Activated T-cell treated with anti-CD3 and anti-CD28 coated beads, Interleukin-2, amount 50 U/mL, for 72 hours (primary cell): ENCODE measurements around the gene UBL4A. TPM values are rescaled to one million over a fixed set of nuclear protein-coding genes. Genes with fewer than 3 reads are reported as not detected.

ENCODE experiments used
- ATAC-seq, 2 donors: fragments of 150-1000 bp; cut with Tn5 transposase; replicated peaks in 1 of 2; 2 replicates each; pipeline ENCODE4 v1.10.0; 2021; ENCODE audit warnings: moderate library complexity in 2 of 2, mild to moderate bottlenecking in 1 of 2
- DNase-seq, 2 donors: peaks; one replicate each; pipeline ENCODE4 v3.0.0; 2021 to 2022; ENCODE audit warnings: mixed read lengths in 1 of 2
- H3K27ac Mint-ChIP-seq: one replicate; pipeline ENCODE4 v1.8.0; 2022; ENCODE audit warnings: mild to moderate bottlenecking, moderate library complexity, mixed read lengths
- H3K27me3 Mint-ChIP-seq: one replicate; pipeline ENCODE4 v1.8.0; 2022; ENCODE audit warnings: low read depth, mixed read lengths
- H3K36me3 Mint-ChIP-seq, 2 donors: one replicate each; pipeline ENCODE4 v1.8.0; 2022; ENCODE audit warnings: mixed read lengths in 2 of 2, mild to moderate bottlenecking in 1 of 2; ENCODE audit not compliant: insufficient read depth in 2 of 2
- H3K4me1 Mint-ChIP-seq: one replicate; pipeline ENCODE4 v1.8.0; 2022; ENCODE audit warnings: low read depth, mixed read lengths
- H3K4me3 Mint-ChIP-seq, 2 donors: one replicate each; pipeline ENCODE4 v1.8.0; 2022; ENCODE audit warnings: mild to moderate bottlenecking in 2 of 2, mixed read lengths in 2 of 2, moderate library complexity in 2 of 2
- H3K9me3 Mint-ChIP-seq, 2 donors: one replicate each; pipeline ENCODE4 v1.8.0; 2022; ENCODE audit warnings: mixed read lengths in 2 of 2
- total RNA-seq, 2 donors: library from RNA; stranded (reverse); gene quantifications; one replicate each; pipeline ENCODE4 v1.2.3, GENCODE V29; 2022

The UBL4A gene
- total RNA-seq, 2 donors from 2014 or later = 45.0 to 53.5 TPM

DNA sequence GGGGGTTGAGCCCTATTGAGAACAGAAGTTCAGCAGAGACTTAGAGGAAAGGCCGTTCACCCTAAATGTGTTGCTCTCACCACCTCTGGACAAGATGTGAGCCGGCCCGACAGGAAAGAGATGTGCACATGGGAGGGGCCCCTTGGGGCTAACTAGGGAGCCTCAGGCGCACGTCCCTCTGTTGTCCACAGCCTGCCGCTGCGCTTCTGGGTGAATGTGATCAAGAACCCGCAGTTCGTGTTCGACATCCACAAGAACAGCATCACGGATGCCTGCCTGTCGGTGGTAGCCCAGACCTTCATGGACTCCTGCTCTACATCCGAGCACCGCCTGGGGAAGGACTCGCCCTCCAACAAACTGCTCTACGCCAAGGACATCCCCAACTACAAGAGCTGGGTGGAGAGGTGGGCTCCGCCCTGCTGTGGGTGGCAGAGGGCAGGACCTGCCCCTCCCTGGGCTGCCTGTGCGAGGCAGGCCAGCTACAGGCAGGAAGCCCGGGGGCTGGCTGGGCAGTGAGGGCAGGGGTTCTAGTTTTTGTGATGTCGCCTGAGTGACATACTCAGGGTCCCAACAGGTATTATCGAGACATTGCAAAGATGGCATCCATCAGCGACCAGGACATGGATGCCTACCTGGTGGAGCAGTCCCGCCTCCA is 15.4 kb downstream of the UBL4A start:
- Mint-ChIP-seq H3K36me3 (peaks cover 0 to 2% of the 10 kb centered on the region in 2 donors), H3K27ac (no peak overlapping the region), H3K27me3 (no peaks in the 10 kb centered on the region), H3K4me3 (no peak overlapping the region), H3K4me1 (no peaks in the 10 kb centered on the region), H3K9me3 (no peaks in the 10 kb centered on the region)
- DNase-seq (no peak), ATAC-seq (no peak)

DNA sequence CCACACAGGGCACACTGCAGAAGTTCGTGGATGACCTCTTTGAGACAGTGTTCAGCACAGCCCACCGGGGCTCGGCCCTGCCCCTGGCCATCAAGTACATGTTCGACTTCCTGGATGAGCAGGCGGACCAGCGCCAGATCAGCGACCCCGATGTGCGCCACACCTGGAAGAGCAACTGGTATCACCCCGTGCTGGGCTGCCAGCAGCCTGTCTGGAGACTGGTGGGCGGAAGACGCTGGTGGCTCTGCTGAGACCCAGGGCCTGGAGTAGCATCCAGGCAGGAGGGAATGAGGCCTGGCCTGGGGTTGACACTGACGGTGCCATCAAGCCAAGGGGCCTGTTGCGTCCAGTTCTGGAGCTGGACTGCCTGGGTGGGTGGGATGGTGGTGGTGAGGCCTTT is 16.0 kb downstream of the UBL4A start:
- H3K27ac Mint-ChIP-seq = no peak overlapping the region
- no peaks in the 10 kb centered on the region for H3K9me3 Mint-ChIP-seq
- ATAC-seq = no peak
- H3K27me3 Mint-ChIP-seq = no peaks in the 10 kb centered on the region
- H3K36me3 Mint-ChIP-seq = peaks cover 0 to 2% of the 10 kb centered on the region in 2 donors
- no peak overlapping the region for H3K4me3 Mint-ChIP-seq
- DNase-seq = no peak
- H3K4me1 Mint-ChIP-seq = no peaks in the 10 kb centered on the region

DNA sequence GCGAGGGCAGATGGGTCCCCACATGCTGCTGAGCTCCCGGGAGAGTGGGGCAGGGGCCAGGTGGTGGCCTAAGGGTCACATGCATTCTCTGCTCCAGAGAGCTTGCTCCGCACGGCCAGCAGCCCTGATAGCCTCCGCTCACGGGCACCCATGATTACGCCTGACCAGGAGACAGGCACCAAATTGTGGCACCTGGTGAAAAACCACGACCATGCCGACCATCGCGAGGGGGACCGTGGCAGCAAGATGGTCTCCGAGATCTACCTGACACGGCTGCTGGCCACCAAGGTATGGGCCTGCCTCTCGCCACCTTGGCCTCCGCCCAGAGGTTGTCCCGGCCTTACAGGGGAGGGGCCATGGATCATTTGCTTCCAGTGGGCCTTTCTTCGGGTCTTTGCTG is 16.5 kb downstream of the UBL4A start:
- Mint-ChIP-seq H3K27ac (no peak overlapping the region), H3K4me3 (no peak overlapping the region), H3K36me3 (peaks cover 0 to 2% of the 10 kb centered on the region in 2 donors), H3K9me3 (no peaks in the 10 kb centered on the region), H3K27me3 (no peaks in the 10 kb centered on the region), H3K4me1 (no peaks in the 10 kb centered on the region)
- ATAC-seq = no peak
- no peak for DNase-seq

DNA sequence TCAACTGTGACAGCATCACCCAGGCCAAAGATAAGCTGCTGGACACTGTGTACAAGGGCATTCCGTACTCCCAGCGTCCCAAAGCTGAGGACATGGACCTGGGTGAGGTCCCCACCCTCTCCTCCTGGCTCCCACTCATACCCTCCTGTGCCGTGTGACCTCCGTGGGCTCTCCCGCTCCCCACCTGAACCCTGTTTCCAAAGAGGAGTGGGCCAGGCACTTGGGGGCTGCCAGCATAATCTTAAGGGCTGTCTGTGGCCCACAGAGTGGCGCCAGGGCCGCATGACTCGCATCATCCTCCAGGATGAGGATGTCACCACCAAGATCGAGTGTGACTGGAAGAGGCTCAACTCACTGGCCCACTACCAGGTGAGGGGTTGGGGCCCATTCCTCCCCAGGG is 17.3 kb downstream of the UBL4A start:
- no peaks in the 10 kb centered on the region for H3K4me1 Mint-ChIP-seq
- ATAC-seq = no peak
- DNase-seq = no peak
- H3K27ac Mint-ChIP-seq = no peak overlapping the region
- H3K36me3 Mint-ChIP-seq = peaks cover 0 to 2% of the 10 kb centered on the region in 2 donors
- H3K4me3 Mint-ChIP-seq = no peak overlapping the region
- no peaks in the 10 kb centered on the region for H3K27me3 Mint-ChIP-seq
- no peaks in the 10 kb centered on the region for H3K9me3 Mint-ChIP-seq

DNA sequence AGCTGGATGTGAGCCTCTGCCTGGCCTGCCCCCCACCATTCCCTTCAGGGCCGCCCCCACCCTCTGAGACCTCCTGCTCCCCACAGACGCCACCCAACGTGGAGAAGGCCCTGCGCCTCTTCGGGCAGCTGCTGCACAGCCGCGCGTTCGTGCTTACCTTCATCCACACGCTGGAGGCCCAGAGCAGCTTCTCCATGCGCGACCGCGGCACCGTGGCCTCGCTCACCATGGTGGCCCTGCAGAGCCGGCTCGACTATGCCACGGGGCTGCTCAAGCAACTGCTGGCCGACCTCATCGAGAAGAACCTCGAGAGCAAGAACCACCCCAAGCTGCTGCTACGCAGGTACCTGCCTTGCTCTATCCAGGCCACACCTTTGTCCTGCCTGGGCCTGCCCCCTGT is 18.2 kb downstream of the UBL4A start:
- Mint-ChIP-seq H3K4me3 (no peak overlapping the region), H3K27ac (no peak overlapping the region), H3K27me3 (no peaks in the 10 kb centered on the region), H3K36me3 (peaks cover 0 to 2% of the 10 kb centered on the region in 2 donors), H3K9me3 (no peaks in the 10 kb centered on the region), H3K4me1 (no peaks in the 10 kb centered on the region)
- DNase-seq = no peak
- no peak for ATAC-seq

DNA sequence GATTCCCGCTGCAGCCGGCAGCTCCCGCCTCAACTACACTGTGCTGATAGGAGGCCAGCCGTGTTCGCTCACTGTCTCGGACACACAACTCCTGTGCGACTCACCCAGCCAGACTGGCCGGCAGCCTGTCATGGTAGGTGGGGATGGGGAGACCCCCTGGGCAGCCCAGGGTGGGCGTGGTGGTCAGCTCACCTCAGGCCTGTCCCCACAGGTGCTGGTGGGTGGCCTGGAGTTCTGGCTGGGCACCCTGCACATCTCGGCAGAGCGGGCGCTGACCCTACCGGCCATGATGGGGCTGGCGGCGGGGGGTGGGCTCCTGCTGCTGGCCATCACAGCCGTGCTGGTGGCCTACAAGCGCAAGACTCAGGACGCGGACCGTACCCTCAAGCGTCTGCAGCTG is 18.9 kb downstream of the UBL4A start:
- H3K27me3 Mint-ChIP-seq = no peaks in the 10 kb centered on the region
- H3K4me3 Mint-ChIP-seq = no peak overlapping the region
- no peaks in the 10 kb centered on the region for H3K4me1 Mint-ChIP-seq
- ATAC-seq = no peak
- DNase-seq = no peak
- peaks cover 0 to 2% of the 10 kb centered on the region in 2 donors for H3K36me3 Mint-ChIP-seq
- no peaks in the 10 kb centered on the region for H3K9me3 Mint-ChIP-seq
- H3K27ac Mint-ChIP-seq = no peak overlapping the region

DNA sequence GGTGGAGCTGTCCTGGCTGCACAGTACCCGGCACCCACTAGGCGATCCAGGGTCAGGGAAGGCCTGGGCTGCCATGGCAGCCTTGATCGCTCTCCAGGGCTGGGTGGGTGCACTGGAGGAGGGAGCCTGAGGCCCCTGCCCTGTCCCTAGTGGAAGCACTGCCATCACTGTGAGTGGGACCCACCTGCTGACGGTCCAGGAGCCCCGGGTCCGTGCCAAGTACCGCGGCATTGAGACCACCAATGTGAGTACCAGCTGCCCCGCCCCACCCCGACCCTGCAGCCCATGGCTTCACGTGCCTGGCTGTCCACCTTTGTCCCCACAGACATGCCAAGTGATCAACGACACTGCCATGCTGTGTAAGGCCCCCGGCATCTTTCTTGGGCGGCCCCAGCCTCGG is 19.5 kb downstream of the UBL4A start:
- no peak overlapping the region for H3K4me3 Mint-ChIP-seq
- no peaks in the 10 kb centered on the region for H3K27me3 Mint-ChIP-seq
- peaks cover 0 to 2% of the 10 kb centered on the region in 2 donors for H3K36me3 Mint-ChIP-seq
- no peak overlapping the region for H3K27ac Mint-ChIP-seq
- H3K4me1 Mint-ChIP-seq = no peaks in the 10 kb centered on the region
- DNase-seq (no peak), ATAC-seq (no peak)
- H3K9me3 Mint-ChIP-seq = no peaks in the 10 kb centered on the region

DNA sequence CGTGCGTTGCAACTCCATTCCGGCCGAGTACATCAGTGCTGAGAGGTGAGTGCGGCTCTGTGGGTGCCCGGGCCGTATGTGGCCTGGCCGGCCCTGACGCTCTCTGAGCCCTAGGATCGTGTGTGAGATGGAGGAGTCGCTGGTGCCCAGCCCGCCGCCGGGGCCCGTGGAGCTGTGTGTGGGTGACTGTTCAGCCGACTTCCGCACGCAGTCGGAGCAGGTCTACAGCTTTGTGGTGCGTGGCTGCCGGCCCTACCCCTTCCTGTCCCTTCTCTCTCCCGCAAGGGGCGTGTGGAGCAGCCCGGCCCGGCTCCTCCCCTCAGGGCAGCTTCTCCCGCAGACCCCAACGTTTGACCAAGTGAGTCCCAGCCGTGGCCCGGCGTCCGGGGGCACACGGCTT is 20.4 kb downstream of the UBL4A start:
- H3K27me3 Mint-ChIP-seq = no peaks in the 10 kb centered on the region
- H3K36me3 Mint-ChIP-seq = peaks cover 1 to 7% of the 10 kb centered on the region in 2 donors
- H3K4me1 Mint-ChIP-seq = no peaks in the 10 kb centered on the region
- ATAC-seq = no peak
- no peaks in the 10 kb centered on the region for H3K9me3 Mint-ChIP-seq
- H3K4me3 Mint-ChIP-seq = no peak overlapping the region
- H3K27ac Mint-ChIP-seq = no peak overlapping the region
- DNase-seq = no peak

DNA sequence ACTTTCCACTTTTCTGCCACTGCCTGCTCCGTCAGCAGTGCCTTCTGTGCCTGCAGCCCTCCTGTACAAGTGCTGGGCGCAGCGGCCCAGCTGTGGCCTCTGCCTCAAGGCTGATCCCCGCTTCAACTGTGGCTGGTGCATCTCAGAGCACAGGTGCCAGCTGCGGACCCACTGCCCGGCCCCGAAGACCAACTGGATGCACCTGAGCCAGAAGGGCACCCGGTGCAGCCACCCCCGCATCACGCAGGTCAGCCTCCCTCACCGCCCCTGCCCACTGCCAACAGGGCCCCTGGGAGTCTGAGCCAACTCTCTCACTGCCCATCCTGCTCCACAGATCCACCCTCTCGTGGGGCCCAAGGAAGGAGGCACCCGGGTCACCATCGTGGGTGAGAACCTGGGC is 20.8 kb downstream of the UBL4A start:
- Mint-ChIP-seq H3K36me3 (peaks cover 1 to 7% of the 10 kb centered on the region in 2 donors), H3K27ac (no peak overlapping the region), H3K9me3 (no peaks in the 10 kb centered on the region), H3K27me3 (no peaks in the 10 kb centered on the region), H3K4me1 (no peaks in the 10 kb centered on the region), H3K4me3 (no peak overlapping the region)
- DNase-seq (no peak), ATAC-seq (no peak)

DNA sequence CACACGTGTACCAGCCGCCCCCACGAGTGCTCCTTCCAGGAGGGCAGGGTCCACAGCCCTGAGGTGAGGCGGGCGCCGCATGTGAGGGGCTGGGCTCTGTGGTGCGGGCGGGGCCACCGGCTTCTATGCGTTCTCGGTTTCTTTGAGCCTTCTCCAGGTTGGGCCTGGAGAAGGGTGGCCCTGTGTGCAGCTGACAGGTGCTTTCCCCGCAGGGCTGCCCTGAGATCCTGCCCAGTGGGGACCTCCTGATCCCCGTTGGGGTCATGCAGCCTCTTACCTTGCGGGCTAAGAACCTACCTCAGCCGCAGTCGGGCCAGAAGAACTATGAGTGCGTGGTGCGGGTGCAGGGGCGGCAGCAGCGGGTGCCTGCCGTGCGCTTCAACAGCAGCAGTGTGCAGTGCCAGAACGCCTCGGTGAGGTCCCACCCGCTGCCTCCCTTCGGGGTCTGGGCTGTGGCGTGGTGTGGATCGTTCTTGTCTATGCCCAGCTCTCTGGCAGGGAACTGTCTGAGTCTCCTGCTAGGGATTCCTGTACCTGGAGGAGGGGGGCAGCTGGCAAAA is 21.5 kb downstream of the UBL4A start:
- Mint-ChIP-seq H3K4me3 (no peak overlapping the region), H3K4me1 (no peaks in the 10 kb centered on the region)

DNA sequence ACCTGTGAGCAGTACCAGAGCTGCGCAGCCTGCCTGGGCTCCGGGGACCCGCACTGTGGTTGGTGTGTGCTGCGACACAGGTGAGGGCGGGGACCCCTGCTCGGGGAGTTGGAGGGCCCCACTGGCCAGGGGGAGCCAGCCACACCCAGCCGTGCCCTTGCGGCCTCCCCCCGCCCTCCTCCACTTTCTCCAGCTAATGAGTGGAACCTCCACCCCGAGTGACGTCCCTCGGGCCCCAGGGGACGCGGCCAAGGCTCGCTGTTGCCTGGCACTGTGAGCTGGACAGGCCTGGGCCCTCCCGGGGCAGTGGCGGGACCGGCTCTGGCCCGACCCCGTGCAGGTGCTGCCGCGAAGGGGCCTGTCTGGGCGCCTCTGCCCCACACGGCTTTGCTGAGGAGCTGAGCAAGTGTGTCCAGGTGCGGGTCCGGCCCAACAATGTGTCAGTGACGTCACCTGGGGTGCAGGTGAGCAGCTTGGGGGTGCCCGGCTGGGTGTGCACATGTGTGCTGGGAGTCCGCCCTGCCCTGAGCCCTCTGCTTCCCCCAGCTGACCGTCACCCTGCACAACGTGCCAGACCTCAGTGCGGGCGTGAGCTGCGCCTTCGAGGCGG is 22.7 kb downstream of the UBL4A start:
- ATAC-seq = no peak

More for the DNA sequence above, 21.5 kb downstream of the UBL4A start:
- ATAC-seq = no peak
- Mint-ChIP-seq H3K27me3 (no peaks in the 10 kb centered on the region), H3K9me3 (no peaks in the 10 kb centered on the region), H3K36me3 (peaks cover 1 to 7% of the 10 kb centered on the region in 2 donors), H3K27ac (no peak overlapping the region)
- no peak for DNase-seq

DNA sequence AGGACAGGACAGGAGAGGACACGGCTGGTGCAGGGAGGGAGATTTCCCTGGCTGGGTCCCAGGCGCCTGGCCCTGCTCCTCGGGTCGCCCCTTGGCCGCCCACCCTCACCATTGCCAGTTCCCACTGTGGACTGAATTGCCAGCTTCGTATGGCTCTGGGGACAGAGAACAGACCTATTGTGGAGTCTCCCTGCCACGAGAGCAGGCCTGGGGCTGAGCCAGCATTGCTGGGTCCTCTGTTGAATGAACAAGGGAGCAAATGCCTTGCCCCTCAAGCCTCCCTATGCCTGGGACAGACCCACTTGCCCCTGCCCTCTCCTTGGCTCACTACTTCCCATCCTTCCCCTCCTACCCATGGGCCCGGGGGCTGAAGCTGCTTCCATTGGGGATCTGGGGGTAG is 24.0 kb downstream of the UBL4A start:
- no peak overlapping the region for H3K27ac Mint-ChIP-seq
- peaks cover 4% of the 10 kb centered on the region for H3K4me1 Mint-ChIP-seq
- peaks cover 3 to 8% of the 10 kb centered on the region in 2 donors for H3K36me3 Mint-ChIP-seq
- H3K27me3 Mint-ChIP-seq = no peaks in the 10 kb centered on the region
- no peaks in the 10 kb centered on the region for H3K9me3 Mint-ChIP-seq
- DNase-seq (no peak), ATAC-seq (no peak)
- no peak overlapping the region for H3K4me3 Mint-ChIP-seq

More for the DNA sequence above, 22.7 kb downstream of the UBL4A start:
- Mint-ChIP-seq H3K27me3 (no peaks in the 10 kb centered on the region), H3K36me3 (peaks cover 1 to 6% of the 10 kb centered on the region in 2 donors), H3K4me3 (no peak overlapping the region), H3K9me3 (no peaks in the 10 kb centered on the region), H3K27ac (no peak overlapping the region), H3K4me1 (peaks cover 4% of the 10 kb centered on the region)
- no peak for DNase-seq

DNA sequence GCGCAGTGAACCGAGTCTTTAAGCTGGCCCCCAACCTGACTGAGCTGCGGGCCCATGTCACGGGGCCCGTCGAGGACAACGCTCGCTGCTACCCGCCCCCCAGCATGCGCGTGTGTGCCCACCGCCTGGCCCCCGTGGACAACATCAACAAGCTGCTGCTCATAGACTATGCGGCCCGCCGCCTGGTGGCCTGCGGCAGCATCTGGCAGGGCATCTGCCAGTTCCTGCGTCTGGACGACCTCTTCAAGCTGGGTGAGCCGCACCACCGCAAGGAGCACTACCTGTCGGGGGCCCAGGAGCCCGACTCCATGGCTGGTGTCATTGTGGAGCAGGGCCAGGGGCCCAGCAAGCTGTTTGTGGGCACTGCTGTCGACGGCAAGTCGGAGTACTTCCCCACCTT is 26.1 kb downstream of the UBL4A start:
- DNase-seq (no peak), ATAC-seq (no peak)
- Mint-ChIP-seq H3K9me3 (no peaks in the 10 kb centered on the region), H3K4me1 (peaks cover 4% of the 10 kb centered on the region), H3K27ac (no peak overlapping the region), H3K4me3 (peak overlapping the region; percentile 56 to 83), H3K36me3 (peaks cover 5 to 11% of the 10 kb centered on the region in 2 donors), H3K27me3 (no peaks in the 10 kb centered on the region)
